Upper lobe of right lung (tissue), 1 donor: ENCODE results near the gene BMP6. TPM values are rescaled to one million over a fixed set of nuclear protein-coding genes. Genes with fewer than 3 reads are reported as not detected.
"Not testable (repeated sequence)": the region's sequence is repeated elsewhere in the genome, so short reads cannot be mapped to it uniquely, and the experiment has no call there.

Experiments
- ATAC-seq: fragments of 200-7000 bp; cut with Tn5 transposase; one replicate; pipeline ENCODE4 v1.9.1; 2020; ENCODE audit warnings: mild to moderate bottlenecking, moderate library complexity
- DNase-seq: peaks from one replicate; pipeline ENCODE4 v3.0.0-alpha.2; 2020
- H3K27ac ChIP-seq: fragments of 200-600 bp; one replicate; pipeline ENCODE4 v1.8.0; 2022
- H3K27me3 ChIP-seq: fragments of 200-600 bp; one replicate; pipeline ENCODE4 v1.8.0; 2022; ENCODE audit warnings: mild to moderate bottlenecking
- H3K36me3 ChIP-seq: fragments of 200-600 bp; one replicate; pipeline ENCODE4 v1.8.0; 2022
- H3K4me1 ChIP-seq: fragments of 200-600 bp; one replicate; pipeline ENCODE4 v1.8.0; 2022
- H3K4me3 ChIP-seq: fragments of 200-600 bp; one replicate; pipeline ENCODE4 v1.8.0; 2022; ENCODE audit warnings: mild to moderate bottlenecking
- H3K9me3 ChIP-seq: fragments of 200-600 bp; one replicate; pipeline ENCODE4 v1.8.0; 2022
- CTCF ChIP-seq: fragments of 200-600 bp; IDR thresholded peaks from one replicate; pipeline ENCODE4 v1.8.0; 2022; ENCODE audit warnings: antibody characterized with exemption
- intact Hi-C: fragments of 100-400 bp; cut with DNase I; formaldehyde crosslinking; loops from one replicate; pipeline ENCODE4 v1.11.0; 2022
- total RNA-seq: library from RNA; stranded (reverse); fragmentation: NEBNext Ultra II Directional; extraction: Animal tissue kit (Norgen Biotek cat#: 25700); gene quantifications from one replicate; pipeline ENCODE4 v1.2.1, GENCODE V29; 2021
- donor health status: DM: no; HTN: yes; CAD: no; lungs with severe emphysema.

The BMP6 gene
- total RNA-seq, 1 donor from 2014 or later: 6.6 TPM

GRCh38 chr6:7896465-7896987 is 170.6 kb downstream of the BMP6 start:
- no peaks in the 10 kb centered on the region for H3K27me3 ChIP-seq
- no peak overlapping the region for H3K4me3 ChIP-seq
- intact Hi-C loops: no loop called here
- H3K4me1 ChIP-seq: no peaks in the 10 kb centered on the region
- TF ChIP-seq CTCF: no peak
- ATAC-seq (no peak), DNase-seq (no peak)
- peaks cover 96% of the 10 kb centered on the region for H3K36me3 ChIP-seq
- no peak overlapping the region for H3K27ac ChIP-seq
- no peaks in the 10 kb centered on the region for H3K9me3 ChIP-seq

GRCh38 chr6:7897461-7898192 is 171.7 kb downstream of the BMP6 start:
- no peak for TF ChIP-seq CTCF
- Histone ChIP-seq H3K27ac (no peak overlapping the region), H3K4me1 (no peaks in the 10 kb centered on the region), H3K36me3 (peaks cover 96% of the 10 kb centered on the region), H3K9me3 (no peaks in the 10 kb centered on the region), H3K27me3 (no peaks in the 10 kb centered on the region), H3K4me3 (no peak overlapping the region)
- intact Hi-C loops: no loop called here
- ATAC-seq: no peak
- no peak for DNase-seq

GRCh38 chr6:7898193-7898586 is 172.3 kb downstream of the BMP6 start:
- ATAC-seq, intact Hi-C loops, H3K27me3 ChIP-seq, DNase-seq, H3K27ac ChIP-seq, H3K9me3 ChIP-seq, H3K4me3 ChIP-seq, H3K4me1 ChIP-seq: not testable (repeated sequence)
- peaks cover 96% of the 10 kb centered on the region for H3K36me3 ChIP-seq

- ATAC-seq (no peak), DNase-seq (no peak)
- Histone ChIP-seq H3K27ac (no peak overlapping the region), H3K4me3 (no peak overlapping the region), H3K4me1 (no peaks in the 10 kb centered on the region), H3K36me3 (peaks cover 96% of the 10 kb centered on the region), H3K27me3 (no peaks in the 10 kb centered on the region), H3K9me3 (no peaks in the 10 kb centered on the region)
- intact Hi-C loops: no loop called here
- TF ChIP-seq CTCF: peak; percentile 6
Measured at GRCh38 chr6:7899101-7899888, 173.4 kb downstream of the BMP6 start.

- no peak overlapping the region for H3K4me3 ChIP-seq
- no peak for DNase-seq
- no peak for TF ChIP-seq CTCF
- H3K9me3 ChIP-seq: no peaks in the 10 kb centered on the region
- H3K27ac ChIP-seq: no peak overlapping the region
- intact Hi-C loops: no loop called here
- no peak for ATAC-seq
- peaks cover 94% of the 10 kb centered on the region for H3K36me3 ChIP-seq
- peaks cover 2% of the 10 kb centered on the region for H3K4me1 ChIP-seq
- H3K27me3 ChIP-seq: no peaks in the 10 kb centered on the region
Measured at GRCh38 chr6:7899889-7900213, 174.0 kb downstream of the BMP6 start.

- peaks cover 86% of the 10 kb centered on the region for H3K36me3 ChIP-seq
- TF ChIP-seq CTCF: no peak
- ATAC-seq (no peak), DNase-seq (no peak)
- intact Hi-C loops: no loop called here
- H3K27ac ChIP-seq: no peak overlapping the region
- no peak overlapping the region for H3K4me3 ChIP-seq
- H3K9me3 ChIP-seq: no peaks in the 10 kb centered on the region
- H3K27me3 ChIP-seq: no peaks in the 10 kb centered on the region
- H3K4me1 ChIP-seq: peaks cover 7% of the 10 kb centered on the region
Measured at GRCh38 chr6:7900621-7901020, 174.7 kb downstream of the BMP6 start.
